K562 (cell line): Measurements from ENCODE around the gene ZSWIM4. TPM values are rescaled to one million over a fixed set of nuclear protein-coding genes. Genes with fewer than 3 reads are reported as not detected.

ENCODE experiments used
- ATF7 ChIP-seq: fragments of 450-650 bp; IDR thresholded peaks from 2 replicates; pipeline ENCODE4 v1.7.1; 2014; ENCODE audit warnings: mild to moderate bottlenecking, moderate library complexity
- ESRRB ChIP-seq: fragments of 250-450 bp; sonication (Bioruptor Pico); IDR thresholded peaks from 2 replicates; pipeline ENCODE4 v1.5.0; 2020; ENCODE audit warnings: mild to moderate bottlenecking, moderate library complexity, borderline replicate concordance
- SMC3 ChIP-seq: conservative IDR thresholded peaks from 2 replicates; pipeline ENCODE4 v1.6.1; 2011; ENCODE audit warnings: low read depth, low read length, improper control_type of control experiment; ENCODE audit not compliant: insufficient read depth
- YY1 ChIP-seq, 3 experiments: IDR thresholded peaks; 2 replicates each; pipeline ENCODE4 v1.6.1; 2011; ENCODE audit warnings: low read length in 2 of 3, mild to moderate bottlenecking in 2 of 3, moderate library complexity in 2 of 3, borderline replicate concordance in 1 of 3, control low read depth in 1 of 3, low read depth in 1 of 3; ENCODE audit not compliant: insufficient read depth in 3 of 3, insufficient replicate concordance in 2 of 3, control insufficient read depth in 1 of 3, insufficient read length in 1 of 3; ENCODE audit errors: extremely low read depth in 1 of 3
- ZNF12 ChIP-seq: sonication (generic); formaldehyde crosslinking; IDR thresholded peaks from 2 replicates; pipeline ENCODE4 v1.4.0; 2020; ENCODE audit warnings: mild to moderate bottlenecking, missing genetic modification reagents
- ZNF436 ChIP-seq: fragments of 250-450, 450-650 bp; sonication (Bioruptor Pico); formaldehyde crosslinking; IDR thresholded peaks from 2 replicates; pipeline ENCODE4 v1.7.0; 2020; ENCODE audit warnings: mild to moderate bottlenecking
- ZNF57 ChIP-seq: fragments of 450-650 bp; formaldehyde crosslinking; IDR thresholded peaks from 2 replicates; pipeline ENCODE4 v1.4.0; 2020; ENCODE audit warnings: mild to moderate bottlenecking, moderate library complexity
- polyA plus RNA-seq, 8 experiments: library from polyadenylated mRNA; depleted of rRNA in 4 of 8; stranded (reverse) in 5 of 8; unstranded in 3 of 8; fragments of >200 nt; fragmentation: Nextera tagmentation in 2 of 8; fragmentation: Illumina TruSeq in 1 of 8; extraction: Ambion mirVana in 2 of 8; extraction: Trizol in 1 of 8; gene quantifications; 2 replicates each; pipeline versions ENCODE4 v1.2.1 to v1.2.3, GENCODE V29; 2011 to 2014; ENCODE audit warnings: inconsistent platforms in 1 of 8, missing spikeins in 1 of 8
- total RNA-seq, 7 experiments: library from RNA; depleted of rRNA in 6 of 7; stranded (reverse); fragments of >200 nt in 6 of 7; fragmentation: Illumina TruSeq in 2 of 7; extraction: Trizol in 2 of 7; gene quantifications; 2 replicates each; pipeline versions ENCODE4 v1.2.1 to v1.2.3, GENCODE V29; 2011 to 2021; ENCODE audit warnings: low replicate concordance in 1 of 7
- TF ChIP-seq, protein P1 (sequence below), 2 experiments: fragments of 450-650 bp; formaldehyde crosslinking in 1 of 2; IDR thresholded peaks; 2 replicates each; pipeline versions ENCODE4 v1.4.0 to v1.6.1; 2014 to 2020; ENCODE audit warnings: mild to moderate bottlenecking in 2 of 2, borderline replicate concordance in 1 of 2, low read depth in 1 of 2
- TF ChIP-seq, protein P2 (sequence below): fragments of 450-650 bp; IDR thresholded peaks from 2 replicates; pipeline ENCODE4 v1.6.1; 2014; ENCODE audit warnings: low read depth, mild to moderate bottlenecking, moderate library complexity, borderline replicate concordance
- TF ChIP-seq, protein P3 (sequence below): conservative IDR thresholded peaks from 2 replicates; pipeline ENCODE4 v1.6.1; 2011; ENCODE audit warnings: low read depth, mild to moderate bottlenecking, low read length; ENCODE audit not compliant: control insufficient read depth
- TF ChIP-seq, protein P4 (sequence below): sonication (generic); formaldehyde crosslinking; IDR thresholded peaks from 2 replicates; pipeline ENCODE4 v1.4.0; 2020; ENCODE audit warnings: mild to moderate bottlenecking, missing genetic modification reagents

ZSWIM4 gene
- total and polyA plus RNA-seq, 9 of the 15 experiments (the other 6 are each of a cell fraction or from before 2014, with no cell fraction given), result 0.25 to 3.7 (median 0.79) TPM; not detected in 2

DNA sequence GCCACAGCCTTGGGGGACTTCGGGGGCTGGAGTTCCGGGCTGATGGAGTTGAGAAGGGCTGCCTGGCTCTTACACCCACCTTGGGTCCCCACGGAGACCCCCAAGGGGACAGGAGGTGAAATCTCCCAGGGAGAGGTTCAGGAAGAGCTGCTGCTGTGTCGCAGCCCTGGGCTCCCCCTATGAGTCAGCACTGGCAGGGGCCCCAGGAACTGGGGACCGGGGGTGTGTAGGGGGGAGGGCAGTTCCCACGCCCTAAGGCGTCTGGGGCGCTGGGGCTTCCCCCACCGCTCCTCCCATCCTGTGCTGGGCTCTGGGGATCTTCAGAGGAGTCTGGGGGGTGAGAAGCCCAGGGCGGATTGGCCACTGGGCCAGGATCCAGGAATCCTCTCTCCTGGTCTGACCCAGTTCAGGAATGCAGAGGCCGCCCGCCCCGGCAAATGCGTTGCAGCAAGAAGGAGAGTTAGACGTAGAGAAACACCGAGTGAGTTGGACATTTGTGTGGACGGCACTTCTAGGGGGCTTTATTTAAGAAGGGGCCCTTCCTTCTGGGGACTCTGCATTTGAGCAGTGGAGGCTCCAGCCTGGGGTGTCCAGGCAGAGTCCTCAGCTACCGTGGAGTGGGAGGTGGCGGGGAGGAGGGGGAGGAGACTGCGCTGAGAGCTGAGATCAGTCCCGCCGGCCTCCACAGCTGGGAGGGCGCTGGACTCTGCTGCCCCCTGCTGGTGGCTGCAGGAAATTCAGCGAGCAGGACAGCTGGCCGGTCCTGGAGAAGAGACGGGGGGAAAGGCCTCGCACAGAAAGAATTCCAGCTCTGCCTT lies 66.7 kb downstream of the ZSWIM4 start (continued):
- TF ChIP-seq, protein P1, sequence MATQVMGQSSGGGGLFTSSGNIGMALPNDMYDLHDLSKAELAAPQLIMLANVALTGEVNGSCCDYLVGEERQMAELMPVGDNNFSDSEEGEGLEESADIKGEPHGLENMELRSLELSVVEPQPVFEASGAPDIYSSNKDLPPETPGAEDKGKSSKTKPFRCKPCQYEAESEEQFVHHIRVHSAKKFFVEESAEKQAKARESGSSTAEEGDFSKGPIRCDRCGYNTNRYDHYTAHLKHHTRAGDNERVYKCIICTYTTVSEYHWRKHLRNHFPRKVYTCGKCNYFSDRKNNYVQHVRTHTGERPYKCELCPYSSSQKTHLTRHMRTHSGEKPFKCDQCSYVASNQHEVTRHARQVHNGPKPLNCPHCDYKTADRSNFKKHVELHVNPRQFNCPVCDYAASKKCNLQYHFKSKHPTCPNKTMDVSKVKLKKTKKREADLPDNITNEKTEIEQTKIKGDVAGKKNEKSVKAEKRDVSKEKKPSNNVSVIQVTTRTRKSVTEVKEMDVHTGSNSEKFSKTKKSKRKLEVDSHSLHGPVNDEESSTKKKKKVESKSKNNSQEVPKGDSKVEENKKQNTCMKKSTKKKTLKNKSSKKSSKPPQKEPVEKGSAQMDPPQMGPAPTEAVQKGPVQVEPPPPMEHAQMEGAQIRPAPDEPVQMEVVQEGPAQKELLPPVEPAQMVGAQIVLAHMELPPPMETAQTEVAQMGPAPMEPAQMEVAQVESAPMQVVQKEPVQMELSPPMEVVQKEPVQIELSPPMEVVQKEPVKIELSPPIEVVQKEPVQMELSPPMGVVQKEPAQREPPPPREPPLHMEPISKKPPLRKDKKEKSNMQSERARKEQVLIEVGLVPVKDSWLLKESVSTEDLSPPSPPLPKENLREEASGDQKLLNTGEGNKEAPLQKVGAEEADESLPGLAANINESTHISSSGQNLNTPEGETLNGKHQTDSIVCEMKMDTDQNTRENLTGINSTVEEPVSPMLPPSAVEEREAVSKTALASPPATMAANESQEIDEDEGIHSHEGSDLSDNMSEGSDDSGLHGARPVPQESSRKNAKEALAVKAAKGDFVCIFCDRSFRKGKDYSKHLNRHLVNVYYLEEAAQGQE (IDR thresholded peaks at IDR 0.05; ENCODE audit: borderline replicate concordance), result peak; percentile 94
- TF ChIP-seq, protein P1 (CRISPR knock-in tag; IDR thresholded peaks at IDR 0.05; ENCODE audit: low read depth), result peak; percentile 54; the same call in 1 of the 2 replicates
- TF ChIP-seq ESRRB (CRISPR knock-in tag) (no peak), SMC3 (peak; percentile 97), ZNF436 (CRISPR knock-in tag) (no peak), YY1 (IDR thresholded peaks at IDR 0.05; ENCODE audit: borderline replicate concordance in 1 of 3, control insufficient read depth in 1 of 3, extremely low read depth in 1 of 3, insufficient read depth in 3 of 3, insufficient read length in 1 of 3, insufficient replicate concordance in 2 of 3, low read depth in 1 of 3, low read length in 2 of 3) (peak in 1 of 3 experiments; percentile 59), ZNF57 (no peak), ZNF12 (CRISPR knock-in tag) (no peak), ATF7 (peak; percentile 46; the same call in 1 of the 2 replicates)
- TF ChIP-seq, protein P2, sequence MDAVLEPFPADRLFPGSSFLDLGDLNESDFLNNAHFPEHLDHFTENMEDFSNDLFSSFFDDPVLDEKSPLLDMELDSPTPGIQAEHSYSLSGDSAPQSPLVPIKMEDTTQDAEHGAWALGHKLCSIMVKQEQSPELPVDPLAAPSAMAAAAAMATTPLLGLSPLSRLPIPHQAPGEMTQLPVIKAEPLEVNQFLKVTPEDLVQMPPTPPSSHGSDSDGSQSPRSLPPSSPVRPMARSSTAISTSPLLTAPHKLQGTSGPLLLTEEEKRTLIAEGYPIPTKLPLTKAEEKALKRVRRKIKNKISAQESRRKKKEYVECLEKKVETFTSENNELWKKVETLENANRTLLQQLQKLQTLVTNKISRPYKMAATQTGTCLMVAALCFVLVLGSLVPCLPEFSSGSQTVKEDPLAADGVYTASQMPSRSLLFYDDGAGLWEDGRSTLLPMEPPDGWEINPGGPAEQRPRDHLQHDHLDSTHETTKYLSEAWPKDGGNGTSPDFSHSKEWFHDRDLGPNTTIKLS, result no peak
- TF ChIP-seq, protein P3, sequence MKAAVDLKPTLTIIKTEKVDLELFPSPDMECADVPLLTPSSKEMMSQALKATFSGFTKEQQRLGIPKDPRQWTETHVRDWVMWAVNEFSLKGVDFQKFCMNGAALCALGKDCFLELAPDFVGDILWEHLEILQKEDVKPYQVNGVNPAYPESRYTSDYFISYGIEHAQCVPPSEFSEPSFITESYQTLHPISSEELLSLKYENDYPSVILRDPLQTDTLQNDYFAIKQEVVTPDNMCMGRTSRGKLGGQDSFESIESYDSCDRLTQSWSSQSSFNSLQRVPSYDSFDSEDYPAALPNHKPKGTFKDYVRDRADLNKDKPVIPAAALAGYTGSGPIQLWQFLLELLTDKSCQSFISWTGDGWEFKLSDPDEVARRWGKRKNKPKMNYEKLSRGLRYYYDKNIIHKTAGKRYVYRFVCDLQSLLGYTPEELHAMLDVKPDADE, result no peak
- TF ChIP-seq, protein P4, sequence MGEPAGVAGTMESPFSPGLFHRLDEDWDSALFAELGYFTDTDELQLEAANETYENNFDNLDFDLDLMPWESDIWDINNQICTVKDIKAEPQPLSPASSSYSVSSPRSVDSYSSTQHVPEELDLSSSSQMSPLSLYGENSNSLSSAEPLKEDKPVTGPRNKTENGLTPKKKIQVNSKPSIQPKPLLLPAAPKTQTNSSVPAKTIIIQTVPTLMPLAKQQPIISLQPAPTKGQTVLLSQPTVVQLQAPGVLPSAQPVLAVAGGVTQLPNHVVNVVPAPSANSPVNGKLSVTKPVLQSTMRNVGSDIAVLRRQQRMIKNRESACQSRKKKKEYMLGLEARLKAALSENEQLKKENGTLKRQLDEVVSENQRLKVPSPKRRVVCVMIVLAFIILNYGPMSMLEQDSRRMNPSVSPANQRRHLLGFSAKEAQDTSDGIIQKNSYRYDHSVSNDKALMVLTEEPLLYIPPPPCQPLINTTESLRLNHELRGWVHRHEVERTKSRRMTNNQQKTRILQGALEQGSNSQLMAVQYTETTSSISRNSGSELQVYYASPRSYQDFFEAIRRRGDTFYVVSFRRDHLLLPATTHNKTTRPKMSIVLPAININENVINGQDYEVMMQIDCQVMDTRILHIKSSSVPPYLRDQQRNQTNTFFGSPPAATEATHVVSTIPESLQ, result no peak
